Caco-2 (cell line): ENCODE results near the gene PHF21B. TPM values are rescaled to one million over a fixed set of nuclear protein-coding genes. Genes with fewer than 3 reads are reported as not detected.

Experiments used
- BruUV-seq: library from RNA; stranded (reverse); fragments of 400-500 nt; replicated peaks from 2 replicates; lab custom pipeline; 2021; lab: Mats Ljungman, UMichigan
- CTCF ChIA-PET: fragments of 300-600 bp; sonication (Branson Sonifier 250); formaldehyde crosslinking; loops from one replicate; lab custom pipeline; 2022; ENCODE audit warnings: antibody characterized with exemption; lab: Charles Lee
- POLR2A ChIA-PET: fragments of 300-600 bp; sonication (Branson Sonifier 250); formaldehyde crosslinking; loops from one replicate; lab custom pipeline; 2022; ENCODE audit warnings: antibody characterized with exemption; lab: Charles Lee
- DNase-seq, 2 experiments: peaks; one replicate each; pipeline versions ENCODE4 v3.0.0 to v3.0.0-alpha.2; 2020 to 2022
- H3K27me3 ChIP-seq: replicated peaks from 2 replicates; pipeline ENCODE4 v1.6.0; 2011; ENCODE audit warnings: low read length; ENCODE audit not compliant: control insufficient read depth, insufficient read depth
- H3K36me3 ChIP-seq: 2 replicates; pipeline ENCODE4 v1.5.1; 2011; ENCODE audit warnings: low read length; ENCODE audit not compliant: control insufficient read depth, insufficient read depth
- H3K4me1 ChIP-seq: fragments of 250-450 bp; sonication (Bioruptor Pico); 2 replicates; pipeline ENCODE4 v1.5.1; 2020; ENCODE audit warnings: mild to moderate bottlenecking
- H3K4me3 ChIP-seq: 2 replicates; pipeline ENCODE4 v1.5.1; 2011; ENCODE audit warnings: low read depth, mild to moderate bottlenecking, control low read depth, low read length
- H3K9me3 ChIP-seq: fragments of 250-450 bp; sonication (Bioruptor Pico); 2 replicates; pipeline ENCODE4 v1.5.1; 2020; ENCODE audit warnings: mild to moderate bottlenecking, moderate library complexity
- H3K27ac Mint-ChIP-seq: one replicate; pipeline ENCODE4 v1.8.0; 2022; ENCODE audit warnings: mixed read lengths; ENCODE audit not compliant: unreplicated experiment
- H3K27me3 Mint-ChIP-seq: one replicate; pipeline ENCODE4 v1.8.0; 2022; ENCODE audit warnings: mixed read lengths; ENCODE audit not compliant: insufficient read depth, unreplicated experiment
- H3K36me3 Mint-ChIP-seq: one replicate; pipeline ENCODE4 v1.8.0; 2022; ENCODE audit warnings: mild to moderate bottlenecking, mixed read lengths; ENCODE audit not compliant: insufficient read depth, unreplicated experiment
- H3K4me1 Mint-ChIP-seq: one replicate; pipeline ENCODE4 v1.8.0; 2022; ENCODE audit warnings: low read depth, mixed read lengths; ENCODE audit not compliant: unreplicated experiment
- H3K4me3 Mint-ChIP-seq: one replicate; pipeline ENCODE4 v1.8.0; 2022; ENCODE audit warnings: mild to moderate bottlenecking, moderate library complexity, mixed read lengths; ENCODE audit not compliant: unreplicated experiment
- H3K9me3 Mint-ChIP-seq: one replicate; pipeline ENCODE4 v1.8.0; 2022; ENCODE audit warnings: mixed read lengths; ENCODE audit not compliant: unreplicated experiment
- intact Hi-C: fragments of 100-400 bp; cut with micrococcal nuclease; formaldehyde crosslinking; loops from one replicate; pipeline ENCODE4 v1.10.0; 2022; ENCODE audit not compliant: unreplicated experiment
- total RNA-seq: library from RNA; stranded (reverse); gene quantifications from 2 replicates; pipeline ENCODE4 v1.2.3, GENCODE V29; 2022
- TF ChIP-seq, protein P1 (sequence below), 2 experiments: fragments of 200-600 bp in 1 of 2; IDR thresholded peaks; 1 replicate in 1 of 2; 2 replicates in 1 of 2; pipeline versions ENCODE4 v1.5.1 to v1.8.0; 2011 to 2022; ENCODE audit warnings: antibody characterized with exemption in 1 of 2, control low read depth in 1 of 2, inconsistent platforms in 1 of 2, low read depth in 1 of 2, low read length in 1 of 2, mild to moderate bottlenecking in 1 of 2, moderate library complexity in 1 of 2; ENCODE audit not compliant: insufficient read depth in 1 of 2, severe bottlenecking in 1 of 2, unreplicated experiment in 1 of 2

Gene PHF21B
- total RNA-seq, 1 experiment from 2014 or later, result 0.98 TPM

DNA sequence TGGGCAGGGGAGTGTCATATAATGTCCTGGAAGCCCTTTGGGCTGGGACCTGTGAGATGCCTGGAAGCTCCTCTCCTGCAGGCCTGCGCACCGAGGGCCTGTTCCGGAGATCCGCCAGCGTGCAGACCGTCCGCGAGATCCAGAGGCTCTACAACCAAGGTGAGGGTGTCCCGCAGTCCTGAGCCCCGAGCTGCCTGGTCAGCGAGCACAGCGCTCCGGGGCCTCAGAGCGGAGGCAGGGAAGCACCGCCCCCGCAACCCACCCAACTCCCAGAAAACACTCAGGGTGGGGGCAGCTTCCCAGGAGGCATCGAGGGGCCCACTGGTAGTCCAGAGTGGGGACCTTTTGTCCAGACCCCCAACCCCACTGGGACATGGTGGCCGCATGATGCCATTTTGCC is 161.9 kb downstream of the PHF21B start:
- Mint-ChIP-seq H3K9me3 (no peaks in the 10 kb centered on the region), H3K27ac (no peak overlapping the region), H3K4me1 (no peaks in the 10 kb centered on the region), H3K4me3 (no peak overlapping the region), H3K36me3 (peaks cover 28% of the 10 kb centered on the region), H3K27me3 (no peaks in the 10 kb centered on the region)
- H3K27me3 ChIP-seq, result no peaks in the 10 kb centered on the region
- TF ChIP-seq, protein P1, sequence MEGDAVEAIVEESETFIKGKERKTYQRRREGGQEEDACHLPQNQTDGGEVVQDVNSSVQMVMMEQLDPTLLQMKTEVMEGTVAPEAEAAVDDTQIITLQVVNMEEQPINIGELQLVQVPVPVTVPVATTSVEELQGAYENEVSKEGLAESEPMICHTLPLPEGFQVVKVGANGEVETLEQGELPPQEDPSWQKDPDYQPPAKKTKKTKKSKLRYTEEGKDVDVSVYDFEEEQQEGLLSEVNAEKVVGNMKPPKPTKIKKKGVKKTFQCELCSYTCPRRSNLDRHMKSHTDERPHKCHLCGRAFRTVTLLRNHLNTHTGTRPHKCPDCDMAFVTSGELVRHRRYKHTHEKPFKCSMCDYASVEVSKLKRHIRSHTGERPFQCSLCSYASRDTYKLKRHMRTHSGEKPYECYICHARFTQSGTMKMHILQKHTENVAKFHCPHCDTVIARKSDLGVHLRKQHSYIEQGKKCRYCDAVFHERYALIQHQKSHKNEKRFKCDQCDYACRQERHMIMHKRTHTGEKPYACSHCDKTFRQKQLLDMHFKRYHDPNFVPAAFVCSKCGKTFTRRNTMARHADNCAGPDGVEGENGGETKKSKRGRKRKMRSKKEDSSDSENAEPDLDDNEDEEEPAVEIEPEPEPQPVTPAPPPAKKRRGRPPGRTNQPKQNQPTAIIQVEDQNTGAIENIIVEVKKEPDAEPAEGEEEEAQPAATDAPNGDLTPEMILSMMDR (IDR thresholded peaks at IDR 0.05; ENCODE audit: insufficient read depth in 1 of 2, low read depth in 1 of 2, low read length in 1 of 2, severe bottlenecking in 1 of 2, unreplicated experiment in 1 of 2), result no peak
- no peaks in the 10 kb centered on the region for H3K4me1 ChIP-seq
- no peaks in the 10 kb centered on the region for H3K36me3 ChIP-seq
- POLR2A ChIA-PET, result no interaction called here
- intact Hi-C loops, result no loop called here
- no peak for DNase-seq
- CTCF ChIA-PET, result no interaction called here
- no TSS peak for BruUV-seq
- no peaks in the 10 kb centered on the region for H3K9me3 ChIP-seq
- no peak overlapping the region for H3K4me3 ChIP-seq

DNA sequence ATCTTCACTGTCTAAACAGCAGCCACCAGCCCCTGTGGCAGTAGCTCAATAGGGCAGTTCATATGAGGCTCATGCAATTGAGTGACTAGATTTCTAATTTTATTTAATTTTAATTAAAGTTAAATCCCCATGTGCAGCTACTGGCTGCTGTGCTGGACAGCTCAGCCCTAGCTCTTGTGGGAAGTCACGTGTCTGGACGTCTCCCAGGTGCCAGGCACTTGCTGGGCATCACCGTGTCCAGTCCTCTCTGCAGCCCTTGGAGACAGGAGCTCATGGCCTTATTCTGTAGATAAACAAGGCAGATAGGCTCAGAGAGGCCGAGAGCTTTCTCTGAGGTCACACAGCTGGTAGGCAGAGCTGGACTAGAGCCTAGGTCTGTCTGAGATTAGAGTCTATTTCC is 162.4 kb downstream of the PHF21B start:
- CTCF ChIA-PET, result no interaction called here
- H3K36me3 Mint-ChIP-seq, result peaks cover 28% of the 10 kb centered on the region
- Histone ChIP-seq H3K27me3 (no peaks in the 10 kb centered on the region), H3K36me3 (no peaks in the 10 kb centered on the region), H3K4me3 (no peak overlapping the region), H3K9me3 (no peaks in the 10 kb centered on the region), H3K4me1 (no peaks in the 10 kb centered on the region)
- no peak overlapping the region for H3K27ac Mint-ChIP-seq
- POLR2A ChIA-PET, result no interaction called here
- TF ChIP-seq, protein P1 (IDR thresholded peaks at IDR 0.05; ENCODE audit: insufficient read depth in 1 of 2, low read depth in 1 of 2, low read length in 1 of 2, severe bottlenecking in 1 of 2, unreplicated experiment in 1 of 2), result no peak
- BruUV-seq, result no TSS peak
- no peaks in the 10 kb centered on the region for H3K27me3 Mint-ChIP-seq
- intact Hi-C loops, result no loop called here
- no peak overlapping the region for H3K4me3 Mint-ChIP-seq
- H3K4me1 Mint-ChIP-seq, result no peaks in the 10 kb centered on the region
- no peak for DNase-seq
- H3K9me3 Mint-ChIP-seq, result no peaks in the 10 kb centered on the region

DNA sequence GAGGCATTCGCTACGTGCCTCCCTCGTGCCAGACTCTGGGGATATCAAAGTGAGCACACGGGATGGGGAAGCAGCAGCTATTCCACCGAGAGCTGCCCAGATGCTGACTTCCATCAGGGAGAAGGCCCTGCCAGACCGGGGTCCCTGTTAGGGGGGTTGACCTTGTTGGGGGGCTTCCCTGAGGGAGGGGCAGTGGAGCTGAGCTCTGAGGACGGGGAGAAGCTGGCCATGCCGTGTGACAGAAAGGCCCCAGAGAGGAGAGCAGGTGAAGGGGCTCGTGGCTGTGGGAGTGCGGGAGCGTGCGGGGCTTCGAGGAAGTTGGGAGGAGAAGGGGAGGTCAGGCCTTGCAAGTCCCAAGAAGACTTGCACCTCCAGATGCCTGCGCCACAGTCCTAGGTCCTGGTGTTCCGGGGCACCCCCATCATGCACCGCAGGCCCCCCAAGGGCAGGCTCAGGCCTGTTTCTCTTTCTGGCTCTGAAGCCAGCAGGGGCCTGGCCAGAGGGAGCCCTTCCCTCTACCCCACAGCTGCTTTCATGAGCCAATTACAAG is 163.0 kb downstream of the PHF21B start:
- H3K9me3 ChIP-seq, result no peaks in the 10 kb centered on the region

More for the DNA sequence above, 163.0 kb downstream of the PHF21B start:
- no peaks in the 10 kb centered on the region for H3K36me3 ChIP-seq
- intact Hi-C loops, result no loop called here
- no TSS peak for BruUV-seq
- H3K36me3 Mint-ChIP-seq, result peaks cover 28% of the 10 kb centered on the region
- DNase-seq, result no peak
- H3K9me3 Mint-ChIP-seq, result no peaks in the 10 kb centered on the region
- no peak overlapping the region for H3K4me3 ChIP-seq
- no peak overlapping the region for H3K27ac Mint-ChIP-seq
- H3K4me3 Mint-ChIP-seq, result no peak overlapping the region
- no peaks in the 10 kb centered on the region for H3K4me1 Mint-ChIP-seq
- POLR2A ChIA-PET, result no interaction called here
- CTCF ChIA-PET, result no interaction called here
- no peaks in the 10 kb centered on the region for H3K27me3 ChIP-seq
- H3K27me3 Mint-ChIP-seq, result no peaks in the 10 kb centered on the region
- TF ChIP-seq, protein P1 (IDR thresholded peaks at IDR 0.05; ENCODE audit: insufficient read depth in 1 of 2, low read depth in 1 of 2, low read length in 1 of 2, severe bottlenecking in 1 of 2, unreplicated experiment in 1 of 2), result no peak
- H3K4me1 ChIP-seq, result no peaks in the 10 kb centered on the region
